ENCODE data around the gene PRDM12.
A peak's percentile ranks its signal among the peaks of the same experiment; 100 is the strongest.
"Not testable (repeated sequence)": the region's sequence is repeated elsewhere in the genome, so short reads cannot be mapped to it uniquely, and the experiment has no call there.

The PRDM12 gene

GRCh38 chr9:130665431-130666392 lies 1.3 kb downstream of the PRDM12 start:
- DNase-seq, result no peak

GRCh38 chr9:130666393-130667119 lies 2.2 kb downstream of the PRDM12 start:
- no peak for DNase-seq

- no peak for DNase-seq
Measured at GRCh38 chr9:130667120-130667435, 2.7 kb downstream of the PRDM12 start.

- DNase-seq, result no peak
Measured at GRCh38 chr9:130668196-130668595, 3.8 kb downstream of the PRDM12 start.

GRCh38 chr9:130668659-130669058 lies 4.3 kb downstream of the PRDM12 start:
- no peak for DNase-seq

- no peak for DNase-seq
Measured at GRCh38 chr9:130669965-130670364, 5.6 kb downstream of the PRDM12 start.

- no peak for DNase-seq
Measured at GRCh38 chr9:130670644-130671043, 6.2 kb downstream of the PRDM12 start.

- DNase-seq, result no peak
Measured at GRCh38 chr9:130672466-130672865, 8.1 kb downstream of the PRDM12 start.

GRCh38 chr9:130672933-130673615 lies 8.7 kb downstream of the PRDM12 start:
- DNase-seq, result no peak

GRCh38 chr9:130675396-130675795 lies 11.0 kb downstream of the PRDM12 start:
- DNase-seq, result no peak

- DNase-seq, result no peak
Measured at GRCh38 chr9:130677252-130677651, 12.9 kb downstream of the PRDM12 start.

GRCh38 chr9:130680836-130681768 lies 16.7 kb downstream of the PRDM12 start:
- DNase-seq, result peak; percentile 62

GRCh38 chr9:130681769-130682420 lies 17.5 kb downstream of the PRDM12 start:
- DNase-seq, result no peak

- peak; percentile 62 for DNase-seq
Measured at GRCh38 chr9:130682421-130683121, 18.2 kb downstream of the PRDM12 start.

GRCh38 chr9:130685104-130685503 lies 20.7 kb downstream of the PRDM12 start:
- DNase-seq, result no peak

- DNase-seq, result not testable (repeated sequence)
Measured at GRCh38 chr9:130685945-130686344, 21.6 kb downstream of the PRDM12 start.

GRCh38 chr9:130687615-130688014 lies 23.2 kb downstream of the PRDM12 start:
- no peak for DNase-seq

GRCh38 chr9:130688072-130688471 lies 23.7 kb downstream of the PRDM12 start:
- peak; percentile 37 for DNase-seq

GRCh38 chr9:130689572-130689936 lies 25.2 kb downstream of the PRDM12 start:
- no peak for DNase-seq

- no peak for DNase-seq
Measured at GRCh38 chr9:130689937-130690700, 25.7 kb downstream of the PRDM12 start.
